ENCODE measurements around the gene STARD9. TPM values are rescaled to one million over a fixed set of nuclear protein-coding genes. Genes with fewer than 3 reads are reported as not detected.

Gene STARD9
- total and polyA plus RNA-seq, 2 of the 13 experiments (the other 11 are each of a cell fraction or from before 2014, with no cell fraction given), result 5.3 to 7.5 TPM

- no peak for TF ChIP-seq ZXDC (CRISPR knock-in tag; IDR thresholded peaks at IDR 0.05)
- TF ChIP-seq ZNF737 (CRISPR knock-in tag; IDR thresholded peaks at IDR 0.05; ENCODE audit: borderline replicate concordance), result no peak
- no peak for TF ChIP-seq HOXA9 (CRISPR knock-in tag; IDR thresholded peaks at IDR 0.05; ENCODE audit: borderline replicate concordance)
- no peak for TF ChIP-seq MTERF4 (CRISPR knock-in tag; IDR thresholded peaks at IDR 0.05)
- TF ChIP-seq ZNF207 (IDR thresholded peaks at IDR 0.05; ENCODE audit: borderline replicate concordance), result no peak
- TF ChIP-seq NFRKB (IDR thresholded peaks at IDR 0.05), result no peak
- TF ChIP-seq CBX1 (IDR thresholded peaks at IDR 0.05; ENCODE audit: low read depth), result peak; percentile 55
- TF ChIP-seq ZNF672 (CRISPR knock-in tag; IDR thresholded peaks at IDR 0.05), result no peak
- no peak for TF ChIP-seq SP1 (IDR thresholded peaks at IDR 0.05)
- TF ChIP-seq SP1 (CRISPR knock-in tag; IDR thresholded peaks at IDR 0.05), result peak; percentile 93
- TF ChIP-seq RXRB (CRISPR knock-in tag; IDR thresholded peaks at IDR 0.05; ENCODE audit: borderline replicate concordance), result peak; percentile 49; the same call in 1 of the 2 replicates
- TF ChIP-seq AFF4 (CRISPR knock-in tag; IDR thresholded peaks at IDR 0.05), result no peak
- TF ChIP-seq PREB (CRISPR knock-in tag; IDR thresholded peaks at IDR 0.05), result no peak
- peak; percentile 81 for TF ChIP-seq ZNF317 (CRISPR knock-in tag; IDR thresholded peaks at IDR 0.05)
- TF ChIP-seq TFE3 (CRISPR knock-in tag; IDR thresholded peaks at IDR 0.05), result no peak
- TF ChIP-seq ZFP91 (CRISPR knock-in tag; IDR thresholded peaks at IDR 0.05; ENCODE audit: borderline replicate concordance), result peak; percentile 89; the same call in 1 of the 2 replicates
- peak; percentile 65; the same call in 1 of the 2 replicates for TF ChIP-seq RELA (CRISPR knock-in tag; IDR thresholded peaks at IDR 0.05)
- no peak for TF ChIP-seq ZNF720 (CRISPR knock-in tag; IDR thresholded peaks at IDR 0.05)
Measured at GRCh38 chr15:42548249-42549031, 27.0 kb upstream of the STARD9 start, which contains the start of the genes HAUS2 and LRRC57 (continued).
